Activated naive CD4-positive, alpha-beta T cell treated with anti-CD3 and anti-CD28 coated beads, Interleukin-2, amount 50 U/mL, for 16 hours (primary cell): ENCODE data around the gene CIBAR2.
A peak's percentile ranks its signal among the peaks of the same experiment; 100 is the strongest.
"Not testable (repeated sequence)": the region's sequence is repeated elsewhere in the genome, so short reads cannot be mapped to it uniquely, and the experiment has no call there.

Experiments used
- DNase-seq: peaks from one replicate; pipeline ENCODE4 v3.0.0-alpha.2; 2020

Gene CIBAR2

GRCh38 chr16:85127379-85127723, 15.1 kb upstream of the CIBAR2 start:
- no peak for DNase-seq

GRCh38 chr16:85126705-85127378, 14.6 kb upstream of the CIBAR2 start:
- DNase-seq: peak; percentile 32

GRCh38 chr16:85126394-85126704, 14.1 kb upstream of the CIBAR2 start:
- no peak for DNase-seq

DNA sequence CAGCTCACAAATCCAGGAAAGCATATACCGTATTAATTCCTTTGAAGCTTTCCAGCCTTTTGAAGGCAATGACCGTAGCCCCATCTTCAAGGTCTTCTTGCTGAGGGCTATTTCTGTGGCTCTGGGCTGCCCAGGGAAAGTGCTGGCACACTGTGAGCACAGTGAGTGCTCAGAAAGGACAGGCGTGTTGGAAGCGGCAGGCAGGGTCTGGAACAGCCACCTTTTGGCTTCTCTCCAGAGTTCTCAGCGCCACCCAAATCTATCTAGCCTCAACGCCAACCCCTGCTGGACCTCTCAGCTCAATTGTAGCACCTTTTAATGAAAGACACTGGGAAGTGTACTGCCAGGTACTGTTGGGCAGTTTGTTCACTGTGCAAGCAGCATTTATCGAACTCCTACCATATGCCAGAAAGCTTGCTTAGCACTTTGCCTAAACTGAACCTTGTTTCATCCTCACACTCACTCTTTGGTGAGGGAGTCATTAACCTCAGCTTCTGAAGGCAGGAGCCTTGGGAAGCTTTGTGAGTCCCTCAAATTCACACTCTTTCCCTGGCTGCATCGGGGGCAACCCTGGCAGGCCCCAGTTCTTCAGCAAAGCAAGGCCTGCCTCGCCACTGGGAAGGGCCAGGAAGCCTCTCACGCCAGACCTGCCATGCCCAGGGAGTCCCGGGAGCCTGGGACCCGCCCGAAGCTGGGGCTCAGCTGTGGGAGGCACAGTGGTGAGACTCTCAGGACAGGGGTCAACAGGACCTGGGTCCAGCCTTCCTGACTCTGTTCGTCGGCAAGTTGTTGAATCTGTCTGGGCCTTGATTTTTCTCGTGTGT, 13.5 kb upstream of the CIBAR2 start:
- DNase-seq: no peak

DNA sequence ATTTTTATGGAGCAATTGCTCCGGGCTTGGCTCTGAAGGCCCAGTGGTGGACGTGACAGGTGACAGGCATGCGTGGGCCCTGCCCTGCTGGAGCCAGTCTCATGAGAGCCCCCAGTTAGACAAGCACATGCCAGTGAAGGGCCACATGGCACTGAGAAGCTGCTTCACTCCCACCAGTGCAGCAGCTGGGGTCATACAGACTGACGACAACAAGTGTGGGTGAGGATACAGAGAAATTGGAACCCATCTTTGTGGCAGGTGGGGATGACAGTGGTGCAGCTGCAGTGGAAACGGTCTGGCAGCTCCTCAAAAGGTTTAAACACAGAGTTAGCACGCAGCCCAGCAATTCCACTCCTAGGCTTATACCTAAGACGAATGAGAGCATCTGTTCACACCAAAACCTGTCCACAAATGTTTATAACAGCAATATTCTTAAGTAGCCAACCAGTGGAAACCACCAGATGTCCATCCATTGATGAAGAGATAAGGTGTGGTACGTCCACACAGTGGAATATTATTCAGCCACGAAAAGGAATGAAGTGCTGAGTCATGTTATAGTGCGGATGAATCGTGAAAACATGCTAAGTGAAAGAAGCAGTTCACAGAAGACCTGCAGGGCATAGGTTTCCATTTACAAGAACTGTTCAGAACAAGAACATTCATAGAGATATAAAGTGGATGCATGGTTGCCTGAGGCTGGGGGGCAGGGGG, 12.5 kb upstream of the CIBAR2 start:
- DNase-seq: no peak

- no peak for DNase-seq
Observed at GRCh38 chr16:85123891-85124635, 11.8 kb upstream of the CIBAR2 start.

DNA sequence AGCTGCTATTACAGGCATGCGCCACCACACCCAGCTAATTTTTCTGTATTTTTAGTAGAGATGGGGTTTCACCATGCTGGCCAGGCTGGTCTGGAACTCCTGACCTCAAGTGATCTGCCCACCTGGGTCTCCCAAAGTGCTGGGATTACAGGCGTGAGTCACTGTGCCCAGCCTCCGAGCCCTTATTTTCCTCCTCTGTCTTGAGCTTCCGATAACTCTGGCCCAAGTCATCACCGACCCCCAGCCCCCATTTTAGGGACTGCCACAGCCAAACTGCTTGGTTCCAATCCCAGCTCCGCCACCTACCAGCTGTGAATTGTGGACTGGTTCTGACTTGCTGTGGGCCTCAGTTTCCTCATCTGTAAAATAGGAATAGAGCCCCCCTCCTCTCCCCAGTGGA, 11.2 kb upstream of the CIBAR2 start:
- not testable (repeated sequence) for DNase-seq

DNA sequence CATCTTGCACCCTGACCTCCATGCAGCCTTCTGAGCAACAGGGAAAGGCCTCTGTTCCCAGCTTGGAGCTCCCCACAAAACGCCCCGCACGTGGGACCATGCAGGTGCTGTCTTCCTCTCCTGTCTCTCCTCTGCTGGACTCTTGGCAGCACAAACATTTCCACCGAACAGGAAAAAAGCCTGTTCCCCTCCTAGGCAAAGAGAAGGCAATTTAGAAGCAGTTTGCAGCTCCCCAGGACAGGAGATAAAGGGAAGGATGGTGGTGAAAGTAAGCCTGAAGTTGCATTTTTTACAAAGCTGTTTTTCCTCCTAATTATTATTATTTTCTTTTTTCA, 7.7 kb upstream of the CIBAR2 start:
- no peak for DNase-seq

- no peak for DNase-seq
Observed at GRCh38 chr16:85117418-85117817, 5.1 kb upstream of the CIBAR2 start.

DNA sequence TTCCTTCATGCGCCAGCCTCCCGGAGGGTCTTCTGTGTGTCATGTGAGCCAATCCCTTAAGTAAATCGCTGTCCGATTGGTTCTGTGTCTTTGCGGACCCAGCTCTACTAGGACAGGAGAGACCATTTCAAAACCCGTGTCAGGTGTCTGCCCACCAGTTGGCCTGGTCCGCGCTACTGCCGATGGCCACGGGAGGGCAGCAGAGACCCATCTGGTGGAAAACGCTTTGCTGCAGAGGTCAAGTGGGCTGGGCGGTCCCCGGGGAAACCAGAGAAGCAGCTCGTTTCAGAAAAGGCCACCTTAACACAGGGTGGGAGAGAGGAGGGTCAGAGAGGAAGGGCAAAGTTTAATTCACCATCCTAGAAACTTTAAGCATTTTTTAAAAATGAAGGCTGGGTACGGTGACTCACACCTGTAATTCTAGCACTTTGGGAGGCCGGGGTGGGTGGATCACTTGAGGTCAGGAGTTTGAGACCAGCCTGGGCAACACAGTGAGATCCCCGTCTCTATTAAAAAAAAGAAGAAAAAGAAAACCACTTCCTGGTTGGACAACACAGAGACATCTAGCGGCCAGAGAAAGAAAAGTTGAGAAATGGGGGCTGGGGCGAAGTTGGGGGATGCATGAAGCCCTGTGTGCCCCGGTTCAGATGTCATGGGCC, 2.8 kb upstream of the CIBAR2 start:
- peak; percentile 84 for DNase-seq

- no peak for DNase-seq
Observed at GRCh38 chr16:85113913-85114312, 1.6 kb upstream of the CIBAR2 start.

DNA sequence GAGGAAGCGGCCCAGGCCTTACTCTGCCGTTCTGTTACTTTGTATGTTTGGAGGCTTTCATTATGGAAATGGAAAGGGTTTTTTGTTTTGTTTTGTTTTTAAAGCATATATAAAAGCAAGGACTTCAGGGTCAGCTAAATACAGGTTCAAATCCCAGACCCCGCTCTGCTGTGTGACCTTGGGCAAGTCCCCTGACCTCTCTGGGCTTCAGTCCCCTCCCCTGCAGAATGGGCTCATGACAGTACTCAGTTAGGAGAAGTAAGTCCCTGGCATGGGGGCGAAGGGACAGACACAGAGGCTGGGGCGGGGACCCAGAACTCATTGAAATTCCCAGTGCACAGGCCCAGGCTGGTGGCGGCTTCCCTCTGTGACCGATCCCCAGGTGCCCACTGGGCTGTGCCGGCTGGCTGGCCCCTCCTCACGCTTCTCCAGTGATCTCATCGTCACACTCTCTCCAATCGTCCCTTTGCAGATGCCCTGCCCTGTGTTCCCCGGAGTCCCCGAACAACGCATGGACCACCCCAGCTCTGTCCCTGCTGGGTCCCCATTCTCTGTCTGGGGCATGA, 979 bp upstream of the CIBAR2 start:
- no peak for DNase-seq

GRCh38 chr16:85111184-85111583, 1.1 kb downstream of the CIBAR2 start:
- no peak for DNase-seq

GRCh38 chr16:85110105-85110504, 2.2 kb downstream of the CIBAR2 start:
- no peak for DNase-seq

GRCh38 chr16:85107532-85107931, 4.7 kb downstream of the CIBAR2 start:
- DNase-seq: no peak

DNA sequence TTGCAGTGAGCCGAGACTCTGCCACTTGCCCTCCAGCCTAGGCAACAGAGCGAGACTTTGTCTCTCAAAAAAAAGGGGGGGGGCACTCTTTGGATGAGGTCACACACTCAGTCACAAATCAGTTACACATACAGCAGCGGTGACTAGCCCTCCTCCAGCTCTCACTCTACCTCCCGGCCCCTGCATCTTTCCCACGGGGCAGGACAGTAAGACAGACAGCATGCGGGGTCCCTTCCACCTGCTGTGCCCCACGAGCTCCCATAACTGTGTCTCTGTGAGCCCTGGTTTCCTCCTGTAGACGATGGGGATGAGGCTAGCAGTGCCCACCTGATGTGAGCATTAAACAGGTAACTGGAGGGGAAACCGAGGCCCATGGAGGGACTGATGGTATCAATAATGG, 5.2 kb downstream of the CIBAR2 start:
- no peak for DNase-seq

DNA sequence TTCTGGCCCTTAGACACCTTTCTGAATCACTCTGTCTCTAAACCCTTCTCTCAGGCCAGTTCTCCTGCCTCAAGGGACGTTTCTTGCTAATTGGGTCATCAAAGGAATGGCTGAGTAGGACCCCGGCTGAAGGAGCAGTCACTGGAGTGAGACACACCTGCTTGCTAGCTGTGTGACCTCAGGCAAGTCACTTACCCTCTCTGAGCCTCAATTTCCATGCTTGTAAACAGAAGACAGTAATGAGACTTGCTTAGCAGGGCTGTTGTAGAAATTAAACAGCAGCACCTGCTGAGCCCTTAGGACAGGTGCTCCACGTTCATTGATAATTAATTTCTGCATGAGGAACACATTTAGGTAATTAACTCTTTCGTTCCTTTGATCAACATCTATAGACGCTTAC, 6.8 kb downstream of the CIBAR2 start:
- DNase-seq: no peak

DNA sequence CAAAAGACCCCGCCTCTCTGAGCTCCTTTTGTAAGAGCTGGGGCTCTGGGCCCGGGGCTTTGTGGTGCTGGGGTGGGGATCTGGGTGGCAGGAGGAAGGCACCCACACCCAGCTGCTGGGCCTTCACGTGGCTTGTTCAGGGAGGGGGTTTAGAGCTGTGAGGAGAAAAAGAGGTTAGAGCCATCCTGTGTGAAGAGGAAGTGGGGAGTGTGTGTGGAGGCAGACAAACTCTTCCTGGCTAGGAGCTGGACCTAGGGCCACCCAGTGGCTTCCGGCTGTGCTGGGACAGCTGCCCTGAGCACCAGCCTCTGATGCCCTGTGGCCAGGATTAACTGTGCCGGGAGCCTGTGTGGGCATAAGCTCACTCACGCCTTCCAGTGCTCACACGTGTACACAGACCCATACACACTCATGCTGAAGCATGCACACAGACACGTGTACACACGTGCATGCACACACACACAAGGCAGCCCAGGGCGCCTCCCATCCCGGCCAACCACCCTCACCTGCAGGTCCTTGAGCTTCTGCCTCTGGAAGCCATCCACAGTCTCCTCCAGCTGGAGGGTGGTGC, 7.4 kb downstream of the CIBAR2 start:
- DNase-seq: no peak

- DNase-seq: no peak
Observed at GRCh38 chr16:85104147-85104546, 8.1 kb downstream of the CIBAR2 start.

DNA sequence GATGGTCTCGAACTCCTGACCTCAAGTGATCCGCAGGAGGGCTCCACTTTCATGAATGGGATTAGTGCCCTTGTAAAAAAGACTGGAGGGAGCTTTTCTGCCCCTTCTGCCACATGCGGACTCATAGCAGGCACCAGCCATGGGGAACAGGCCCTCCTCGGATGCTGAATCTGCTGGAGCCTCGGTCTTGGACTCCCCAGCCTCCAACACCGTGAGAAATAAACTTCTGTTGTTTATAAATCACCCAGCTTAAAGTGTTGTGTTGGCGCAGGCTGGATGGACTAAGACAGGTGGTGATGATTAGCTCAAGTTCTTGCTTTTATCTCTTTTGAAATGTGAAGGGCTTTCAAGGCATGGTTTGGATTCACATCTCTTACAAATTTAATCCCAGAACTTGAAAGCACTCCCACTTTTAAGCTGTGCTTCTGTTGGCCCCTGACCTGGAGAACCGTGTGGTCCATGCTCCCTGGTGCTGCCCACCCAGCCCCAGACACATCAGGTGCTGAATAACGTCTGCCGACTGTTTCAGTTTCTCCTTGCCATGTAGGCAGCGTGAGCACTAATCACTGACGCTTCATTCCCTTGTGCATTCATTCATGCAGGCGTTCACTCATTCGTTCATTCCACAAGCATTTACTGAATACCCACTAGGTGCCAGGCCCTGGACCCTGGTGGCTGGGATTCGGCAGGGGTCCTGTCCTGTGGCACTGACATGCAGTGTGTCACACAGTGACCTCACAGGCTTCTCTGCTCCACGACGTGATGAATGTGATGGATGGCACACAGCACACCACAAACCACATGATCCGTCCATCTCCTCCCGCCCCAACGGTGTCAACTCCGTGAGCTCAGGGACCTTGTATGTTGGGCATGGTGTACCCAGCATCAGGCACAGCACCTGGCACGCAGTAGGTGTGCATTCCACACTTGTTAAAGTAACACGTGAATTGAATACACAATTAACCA, 8.9 kb downstream of the CIBAR2 start:
- DNase-seq: no peak
